Colonic mucosa (tissue), 4 donors: Measurements from ENCODE around the gene ATXN2. TPM values are rescaled to one million over a fixed set of nuclear protein-coding genes. Genes with fewer than 3 reads are reported as not detected.
"Not testable (repeated sequence)": the region's sequence is repeated elsewhere in the genome, so short reads cannot be mapped to it uniquely, and the experiment has no call there.

ENCODE experiments used
- DNase-seq: peaks from one replicate; pipeline ENCODE4 v3.0.0-alpha.2; 2020
- H3K27ac ChIP-seq: fragments of 200-600 bp; one replicate; pipeline ENCODE4 v1.8.0; 2021
- H3K27me3 ChIP-seq: fragments of 200-600 bp; one replicate; pipeline ENCODE4 v1.8.0; 2021
- H3K36me3 ChIP-seq: fragments of 200-600 bp; one replicate; pipeline ENCODE4 v1.8.0; 2021
- H3K4me1 ChIP-seq: fragments of 200-600 bp; one replicate; pipeline ENCODE4 v1.8.0; 2021; ENCODE audit warnings: mild to moderate bottlenecking
- H3K4me3 ChIP-seq: fragments of 200-600 bp; one replicate; pipeline ENCODE4 v1.8.0; 2021
- H3K9ac ChIP-seq, 2 donors: one replicate each; pipeline ENCODE4 v1.7.0; 2013; ENCODE audit warnings: control low read depth in 2 of 2, low read depth in 2 of 2, low read length in 2 of 2
- H3K9me3 ChIP-seq: fragments of 200-600 bp; one replicate; pipeline ENCODE4 v1.8.0; 2021
- intact Hi-C: fragments of 100-400 bp; cut with DNase I; formaldehyde crosslinking; loops from one replicate; pipeline ENCODE4 v1.14.1; 2022
- total RNA-seq, 2 donors: library from RNA; stranded (reverse); fragmentation: NEBNext Ultra II Directional in 1 of 2; extraction: Animal tissue kit (Norgen Biotek cat#: 25700) in 1 of 2; gene quantifications; one replicate each; pipeline ENCODE4 v1.2.1, GENCODE V29; 2021
- TF ChIP-seq, protein P1 (sequence below): fragments of 200-600 bp; IDR thresholded peaks from one replicate; pipeline ENCODE4 v1.8.0; 2022; ENCODE audit warnings: antibody characterized with exemption, mild to moderate bottlenecking
- donor health status: healthy.
- donor health status: DM: no; HTN: no; CAD: no.
- donor health status: DM: no; HTN: no; CAD: no.

The ATXN2 gene
- total RNA-seq, 2 donors from 2014 or later: 48.7 to 55.1 TPM

DNA sequence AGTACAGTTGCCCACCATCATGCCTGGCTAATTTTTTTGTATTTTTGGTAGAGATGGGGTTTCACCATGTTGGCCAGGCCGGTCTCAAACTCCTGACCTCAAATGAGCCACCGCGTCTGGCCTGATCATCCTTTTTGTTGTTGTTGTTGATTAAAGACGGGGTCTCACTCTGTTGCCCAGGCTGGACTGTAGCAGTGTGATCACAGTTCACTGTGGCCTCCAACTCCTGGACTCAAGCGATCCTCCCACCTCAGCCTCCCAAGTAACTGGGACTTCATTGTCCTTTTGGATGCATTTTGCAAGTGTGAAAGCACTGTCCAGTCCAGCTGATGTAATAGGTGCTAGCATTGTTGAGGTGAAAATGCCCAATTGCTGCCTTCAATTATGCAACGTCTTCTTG, 27.1 kb upstream of the ATXN2 start:
- TF ChIP-seq, protein P1, sequence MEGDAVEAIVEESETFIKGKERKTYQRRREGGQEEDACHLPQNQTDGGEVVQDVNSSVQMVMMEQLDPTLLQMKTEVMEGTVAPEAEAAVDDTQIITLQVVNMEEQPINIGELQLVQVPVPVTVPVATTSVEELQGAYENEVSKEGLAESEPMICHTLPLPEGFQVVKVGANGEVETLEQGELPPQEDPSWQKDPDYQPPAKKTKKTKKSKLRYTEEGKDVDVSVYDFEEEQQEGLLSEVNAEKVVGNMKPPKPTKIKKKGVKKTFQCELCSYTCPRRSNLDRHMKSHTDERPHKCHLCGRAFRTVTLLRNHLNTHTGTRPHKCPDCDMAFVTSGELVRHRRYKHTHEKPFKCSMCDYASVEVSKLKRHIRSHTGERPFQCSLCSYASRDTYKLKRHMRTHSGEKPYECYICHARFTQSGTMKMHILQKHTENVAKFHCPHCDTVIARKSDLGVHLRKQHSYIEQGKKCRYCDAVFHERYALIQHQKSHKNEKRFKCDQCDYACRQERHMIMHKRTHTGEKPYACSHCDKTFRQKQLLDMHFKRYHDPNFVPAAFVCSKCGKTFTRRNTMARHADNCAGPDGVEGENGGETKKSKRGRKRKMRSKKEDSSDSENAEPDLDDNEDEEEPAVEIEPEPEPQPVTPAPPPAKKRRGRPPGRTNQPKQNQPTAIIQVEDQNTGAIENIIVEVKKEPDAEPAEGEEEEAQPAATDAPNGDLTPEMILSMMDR: no peak
- intact Hi-C loops: no loop called here
- no peak for DNase-seq

GRCh38 chr12:111624540-111624939, 25.4 kb upstream of the ATXN2 start:
- H3K9ac ChIP-seq: no peak overlapping the region
- H3K9me3 ChIP-seq: no peaks in the 10 kb centered on the region
- TF ChIP-seq, protein P1: no peak
- DNase-seq: no peak
- H3K27ac ChIP-seq: no peak overlapping the region
- H3K4me3 ChIP-seq: no peak overlapping the region
- no peaks in the 10 kb centered on the region for H3K4me1 ChIP-seq
- intact Hi-C loops: no loop called here
- H3K27me3 ChIP-seq: no peaks in the 10 kb centered on the region
- H3K36me3 ChIP-seq: no peaks in the 10 kb centered on the region

More for the DNA sequence above, 27.1 kb upstream of the ATXN2 start:
- Histone ChIP-seq H3K9ac (no peak overlapping the region), H3K27ac (no peak overlapping the region), H3K9me3 (no peaks in the 10 kb centered on the region), H3K4me3 (no peak overlapping the region), H3K27me3 (no peaks in the 10 kb centered on the region), H3K36me3 (no peaks in the 10 kb centered on the region), H3K4me1 (no peaks in the 10 kb centered on the region)

GRCh38 chr12:111617841-111618240, 18.7 kb upstream of the ATXN2 start:
- H3K9ac ChIP-seq, H3K36me3 ChIP-seq, H3K4me3 ChIP-seq, intact Hi-C loops, H3K27ac ChIP-seq, H3K27me3 ChIP-seq, H3K4me1 ChIP-seq, H3K9me3 ChIP-seq, DNase-seq: not testable (repeated sequence)

DNA sequence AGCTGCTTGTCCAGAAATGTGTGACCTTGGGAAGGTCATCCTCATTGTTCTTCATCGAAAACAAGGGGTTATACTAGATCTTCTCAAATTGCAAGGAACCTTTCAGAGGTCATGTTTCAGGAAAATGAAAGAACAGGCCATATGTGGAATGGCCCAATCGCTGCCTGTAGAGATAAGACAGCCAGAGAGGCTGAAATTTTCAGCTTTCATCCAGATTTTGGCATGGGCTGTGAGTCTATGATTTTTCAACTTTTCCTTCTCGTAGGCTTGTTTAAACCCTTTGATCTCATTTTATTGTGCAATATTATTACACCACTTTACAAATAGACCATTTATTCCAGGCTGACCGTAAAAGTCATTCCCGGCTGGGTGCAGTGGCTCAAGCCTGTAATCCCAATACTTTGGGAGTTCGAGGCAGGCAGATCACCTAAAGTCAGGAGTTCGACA, 17.1 kb upstream of the ATXN2 start:
- no peak overlapping the region for H3K4me3 ChIP-seq
- H3K4me1 ChIP-seq: no peaks in the 10 kb centered on the region
- intact Hi-C loops: no loop called here
- H3K36me3 ChIP-seq: no peaks in the 10 kb centered on the region
- peak; percentile 20 for DNase-seq
- no peaks in the 10 kb centered on the region for H3K9me3 ChIP-seq
- no peak overlapping the region for H3K9ac ChIP-seq
- H3K27me3 ChIP-seq: no peaks in the 10 kb centered on the region
- TF ChIP-seq, protein P1: no peak
- no peak overlapping the region for H3K27ac ChIP-seq

- no peak for DNase-seq
- no peaks in the 10 kb centered on the region for H3K27me3 ChIP-seq
- no peaks in the 10 kb centered on the region for H3K9me3 ChIP-seq
- no peaks in the 10 kb centered on the region for H3K36me3 ChIP-seq
- H3K9ac ChIP-seq: no peak overlapping the region
- H3K27ac ChIP-seq: no peak overlapping the region
- intact Hi-C loops: no loop called here
- no peaks in the 10 kb centered on the region for H3K4me1 ChIP-seq
- no peak overlapping the region for H3K4me3 ChIP-seq
- TF ChIP-seq, protein P1: no peak
Measured at GRCh38 chr12:111607239-111607638, 8.1 kb upstream of the ATXN2 start.

DNA sequence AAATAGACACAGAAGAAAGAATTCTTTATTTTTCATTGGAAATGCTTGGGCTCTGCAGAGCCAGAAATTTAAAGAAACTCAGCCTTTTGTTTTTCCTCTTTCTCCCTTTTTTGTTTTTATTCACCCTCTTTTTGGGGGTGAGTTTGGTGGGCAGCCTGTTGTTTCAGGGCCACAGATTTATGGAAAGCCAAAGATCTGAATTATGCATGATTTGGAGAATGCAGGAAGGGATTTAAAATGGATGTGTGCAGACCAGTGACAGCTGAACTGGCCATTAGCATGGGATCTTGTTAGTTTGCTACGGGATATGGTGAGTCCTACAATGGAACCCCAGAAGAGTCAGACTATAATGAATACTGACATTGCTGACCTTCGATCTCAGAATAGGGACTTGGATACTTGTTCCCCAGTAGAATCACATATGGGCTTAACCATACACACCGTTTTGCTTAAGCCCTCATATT, 7.7 kb upstream of the ATXN2 start:
- no peaks in the 10 kb centered on the region for H3K9me3 ChIP-seq
- DNase-seq: no peak
- no peaks in the 10 kb centered on the region for H3K36me3 ChIP-seq
- TF ChIP-seq, protein P1: no peak
- no peak overlapping the region for H3K9ac ChIP-seq
- H3K27ac ChIP-seq: no peak overlapping the region
- no peaks in the 10 kb centered on the region for H3K27me3 ChIP-seq
- intact Hi-C loops: no loop called here
- no peaks in the 10 kb centered on the region for H3K4me1 ChIP-seq
- no peak overlapping the region for H3K4me3 ChIP-seq
